ENCODE results near the gene CXCL17.

- TF ChIP-seq CTCF (optimal IDR thresholded peaks at IDR 0.05 in 1 of 3, IDR thresholded peaks at IDR 0.05 in 1 of 3, conservative IDR thresholded peaks at IDR 0.05 in 1 of 3; ENCODE audit: extremely low read depth in 1 of 3, insufficient read depth in 2 of 3, low read length in 3 of 3) (no peak), EZH2 (IDR thresholded peaks at IDR 0.05; ENCODE audit: low read length) (no peak)
Observed at GRCh38 chr19:42426643-42427042, 16.1 kb downstream of the CXCL17 start.

Measured in keratinocyte (primary cell).